Stimulated activated CD4-positive, alpha-beta T cell treated with anti-CD3 and anti-CD28 coated beads, TNF-alpha, amount 100 ng/mL, for 1 hour (primary cell): ENCODE results near the gene PVR.
"Not testable (repeated sequence)": the region's sequence is repeated elsewhere in the genome, so short reads cannot be mapped to it uniquely, and the experiment has no call there.

ENCODE experiments used
- DNase-seq, 3 donors: peaks; one replicate each; pipeline ENCODE4 v3.0.0-alpha.2; 2020; ENCODE audit warnings: low read depth in 3 of 3, low spot score in 1 of 3

Gene PVR, protein sequence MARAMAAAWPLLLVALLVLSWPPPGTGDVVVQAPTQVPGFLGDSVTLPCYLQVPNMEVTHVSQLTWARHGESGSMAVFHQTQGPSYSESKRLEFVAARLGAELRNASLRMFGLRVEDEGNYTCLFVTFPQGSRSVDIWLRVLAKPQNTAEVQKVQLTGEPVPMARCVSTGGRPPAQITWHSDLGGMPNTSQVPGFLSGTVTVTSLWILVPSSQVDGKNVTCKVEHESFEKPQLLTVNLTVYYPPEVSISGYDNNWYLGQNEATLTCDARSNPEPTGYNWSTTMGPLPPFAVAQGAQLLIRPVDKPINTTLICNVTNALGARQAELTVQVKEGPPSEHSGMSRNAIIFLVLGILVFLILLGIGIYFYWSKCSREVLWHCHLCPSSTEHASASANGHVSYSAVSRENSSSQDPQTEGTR

DNA sequence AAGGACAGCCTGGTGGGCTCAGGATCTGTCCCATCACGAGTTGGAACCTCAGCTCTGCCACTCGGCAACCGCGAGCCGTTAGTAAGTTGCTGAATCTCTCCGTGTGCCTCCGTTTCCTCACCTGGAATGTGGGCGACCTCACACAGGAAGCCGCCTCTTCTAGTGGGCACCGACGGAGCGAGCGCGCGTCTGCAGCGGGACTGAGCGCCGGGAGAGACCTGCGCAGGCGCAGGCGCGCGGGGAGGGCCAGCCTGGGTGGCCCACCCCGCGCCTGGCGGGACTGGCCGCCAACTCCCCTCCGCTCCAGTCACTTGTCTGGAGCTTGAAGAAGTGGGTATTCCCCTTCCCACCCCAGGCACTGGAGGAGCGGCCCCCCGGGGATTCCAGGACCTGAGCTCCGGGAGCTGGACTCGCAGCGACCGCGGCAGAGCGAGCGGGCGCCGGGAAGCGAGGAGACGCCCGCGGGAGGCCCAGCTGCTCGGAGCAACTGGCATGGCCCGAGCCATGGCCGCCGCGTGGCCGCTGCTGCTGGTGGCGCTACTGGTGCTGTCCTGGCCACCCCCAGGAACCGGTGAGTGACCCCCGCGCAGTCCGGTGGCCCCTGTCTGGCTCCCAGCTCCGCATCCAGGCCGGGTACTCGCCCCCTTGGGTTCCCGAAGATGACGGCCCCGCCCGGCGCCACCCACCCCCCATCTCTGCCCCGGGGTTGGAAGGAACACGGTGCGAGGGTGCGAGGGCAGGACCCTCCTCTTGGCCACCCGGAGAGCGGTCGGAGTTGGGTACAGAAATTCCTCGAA is at the start of gene PVR:
PVR (plus strand) TSS at position 306 of the 797 bp plus-strand sequence; CDS start at position 493, 187 bp downstream.
- DNase-seq = peak in 1 of 3 donors; percentile 25

DNA sequence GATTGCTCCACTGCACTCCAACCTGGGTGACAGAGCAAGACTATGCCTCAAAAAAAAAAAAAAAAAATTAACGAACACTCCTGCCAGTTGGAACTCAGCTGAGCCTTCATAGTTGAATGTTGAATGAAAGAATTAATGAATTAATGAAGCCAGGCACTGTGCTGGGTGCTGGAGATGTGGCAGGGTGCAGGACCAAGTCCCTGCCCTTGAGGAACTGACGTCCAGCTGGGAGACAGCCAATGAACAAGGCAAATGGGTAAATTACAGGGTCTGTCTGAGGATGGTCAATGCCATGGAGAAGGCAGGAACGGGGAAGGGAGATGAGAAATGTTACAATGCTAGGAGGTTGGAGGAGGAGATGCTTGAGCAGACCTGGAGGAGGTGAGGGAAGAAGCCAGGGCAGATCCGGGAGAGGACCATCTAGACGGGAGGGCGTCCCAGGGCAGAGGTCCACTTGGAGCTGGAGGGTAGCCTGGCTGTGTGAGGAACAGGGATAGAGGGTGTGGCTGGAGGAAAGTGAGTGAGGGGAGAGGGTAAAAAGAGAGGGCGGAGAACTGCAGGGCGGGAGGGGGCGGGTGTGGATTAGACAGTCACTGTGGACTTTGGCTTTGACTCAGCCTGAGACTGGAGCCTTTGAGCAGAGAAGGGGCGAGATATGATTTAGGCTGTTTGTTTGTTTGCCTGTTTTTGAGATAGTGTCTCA is 47.1 kb upstream of the PVR start:
- DNase-seq = no peak

DNA sequence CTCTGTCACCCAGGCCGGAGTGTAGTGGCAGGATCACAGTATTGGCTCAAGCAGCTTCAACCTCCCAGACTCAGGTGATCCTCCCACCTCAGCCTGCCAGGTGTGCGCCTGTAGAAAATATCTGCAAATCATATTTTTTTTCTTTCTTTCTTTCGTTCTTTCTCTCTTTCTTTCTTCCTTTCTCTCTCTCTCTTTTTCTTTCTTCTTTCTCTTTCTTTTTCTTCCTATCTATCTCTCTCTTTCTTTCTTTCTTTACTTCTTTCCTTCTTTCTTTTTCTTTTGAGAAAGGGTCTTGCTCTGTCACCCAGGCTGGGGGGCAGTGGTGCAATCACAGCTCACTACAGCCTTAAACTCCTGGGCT is 46.6 kb upstream of the PVR start:
- DNase-seq = no peak

DNA sequence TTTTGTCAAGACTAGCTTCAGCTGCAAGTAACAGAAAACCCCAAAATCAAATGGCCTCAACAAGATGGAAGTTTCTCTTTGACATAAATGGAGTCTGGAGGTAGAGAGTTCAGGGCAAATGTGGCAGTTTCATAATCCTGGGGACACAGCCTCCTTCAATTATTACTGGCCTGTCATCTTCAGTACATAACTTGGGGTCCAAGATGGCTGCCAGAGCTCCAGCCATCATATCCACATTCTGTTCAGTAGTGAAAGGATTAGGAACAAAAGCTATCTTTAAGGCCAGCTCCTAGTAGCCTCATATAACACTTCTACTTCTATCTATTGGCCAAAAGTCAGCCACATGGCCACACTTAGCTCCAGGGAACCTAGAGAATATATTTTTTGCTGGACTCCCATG is 45.4 kb upstream of the PVR start:
- no peak for DNase-seq

DNA sequence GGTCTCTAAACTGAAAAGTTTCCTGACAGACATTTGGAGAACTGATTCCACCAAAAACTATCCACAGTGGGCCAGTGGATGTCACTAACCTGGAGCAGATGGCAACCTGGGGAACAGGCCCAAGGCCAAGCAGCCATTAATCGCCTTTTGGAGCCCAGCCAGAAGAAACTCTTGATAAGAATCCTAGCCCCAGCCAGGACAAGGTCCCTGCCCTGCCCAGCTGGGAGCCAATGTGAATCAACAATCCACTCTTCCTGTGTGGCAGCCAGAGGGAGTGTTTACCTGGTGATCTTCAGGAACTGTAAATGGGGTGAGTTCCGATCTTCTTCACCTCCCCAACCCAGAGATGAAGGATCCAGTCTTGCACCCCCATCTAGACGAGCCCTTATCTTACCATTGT is 44.8 kb upstream of the PVR start:
- no peak for DNase-seq

DNA sequence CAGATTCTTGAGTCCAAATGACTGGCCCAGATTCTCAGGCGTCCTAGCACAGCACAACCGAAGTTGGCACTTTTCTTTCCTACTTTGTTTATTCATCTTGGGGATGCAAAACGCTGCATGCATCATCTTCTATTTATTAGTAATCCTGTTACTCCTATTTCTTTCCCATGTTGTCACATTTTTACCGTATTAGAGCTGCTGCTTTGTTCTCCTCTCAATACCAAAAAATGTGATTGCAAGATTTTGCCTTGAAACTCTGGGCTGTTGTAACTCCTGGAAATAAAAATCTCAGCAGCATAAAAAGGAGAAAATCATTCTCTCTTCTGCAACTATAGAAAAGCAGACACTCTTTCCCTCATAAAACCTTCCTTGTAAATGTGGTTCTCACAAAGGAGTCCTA is 43.2 kb upstream of the PVR start:
- no peak for DNase-seq

DNA sequence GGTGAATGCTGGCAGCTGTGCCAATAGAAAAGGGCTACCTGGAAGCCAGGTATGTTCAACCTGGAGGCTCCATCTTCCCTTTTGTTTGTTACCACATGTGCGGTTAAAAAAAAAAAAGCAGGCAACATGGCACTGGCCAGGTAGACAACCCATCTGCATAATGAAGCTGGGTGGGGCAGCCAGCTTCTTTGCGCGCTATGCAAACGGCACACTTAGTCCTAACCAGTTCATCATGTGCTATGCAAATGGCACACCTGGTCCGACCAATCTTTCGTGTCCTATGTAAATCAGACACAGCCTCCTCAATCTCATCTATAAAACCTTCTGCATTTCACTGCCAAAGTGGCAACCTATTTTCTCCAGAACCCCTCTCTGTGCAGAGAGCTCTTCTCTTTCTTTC is 41.6 kb upstream of the PVR start:
- DNase-seq = no peak

DNA sequence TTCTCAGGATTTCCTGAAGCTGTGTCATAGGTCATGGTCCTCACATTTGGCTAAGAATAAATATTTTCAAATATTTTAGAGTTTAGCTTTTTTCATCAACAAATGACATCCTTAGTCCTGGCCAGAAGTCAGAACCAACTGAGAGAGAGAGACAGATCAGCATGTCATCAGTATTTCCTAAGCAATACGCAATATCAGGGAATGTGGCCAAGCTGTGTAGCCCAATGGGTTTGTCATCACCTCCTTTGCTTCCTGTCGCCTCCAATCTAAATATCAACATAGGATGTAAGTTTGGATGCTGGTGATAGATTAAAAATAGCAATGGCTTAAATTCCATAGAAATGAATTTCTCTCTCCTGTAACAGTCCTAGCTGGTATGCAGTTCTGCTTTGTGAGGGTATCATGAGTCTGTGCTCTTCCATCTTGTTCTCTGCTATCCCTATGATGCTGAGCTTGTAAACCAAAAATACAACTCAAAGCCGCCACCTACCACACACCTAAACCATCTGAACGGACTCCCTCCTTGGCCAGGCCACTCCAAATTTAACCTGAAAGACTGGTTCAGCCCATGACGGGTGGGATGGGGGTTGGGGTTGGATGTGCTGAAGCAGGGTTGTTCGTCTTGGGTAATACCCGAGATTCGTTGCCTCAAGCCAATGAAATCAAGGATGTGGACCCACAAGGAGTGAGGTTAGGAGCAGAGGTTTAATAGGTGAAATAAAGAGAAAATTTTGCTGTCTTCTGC is 40.3 kb upstream of the PVR start:
- DNase-seq = no peak

DNA sequence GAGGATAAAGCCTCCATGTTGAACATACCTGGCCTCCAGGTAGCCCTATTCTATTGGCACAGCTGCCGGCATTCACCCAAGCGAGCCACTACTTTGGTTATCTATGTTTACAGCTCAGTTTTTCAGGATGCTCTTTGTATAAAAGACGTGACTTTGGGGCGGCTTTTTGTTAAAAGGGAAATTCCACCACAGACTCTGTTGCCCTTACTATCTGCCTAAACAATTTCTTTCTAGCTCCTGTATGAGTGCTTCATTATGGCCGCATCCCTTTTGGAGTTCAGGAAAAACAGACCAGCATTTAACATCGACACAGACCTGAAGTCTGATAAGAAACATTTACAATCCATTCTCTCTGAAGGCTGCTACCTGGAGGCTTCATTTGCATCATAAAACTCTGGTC is 39.5 kb upstream of the PVR start:
- no peak for DNase-seq

DNA sequence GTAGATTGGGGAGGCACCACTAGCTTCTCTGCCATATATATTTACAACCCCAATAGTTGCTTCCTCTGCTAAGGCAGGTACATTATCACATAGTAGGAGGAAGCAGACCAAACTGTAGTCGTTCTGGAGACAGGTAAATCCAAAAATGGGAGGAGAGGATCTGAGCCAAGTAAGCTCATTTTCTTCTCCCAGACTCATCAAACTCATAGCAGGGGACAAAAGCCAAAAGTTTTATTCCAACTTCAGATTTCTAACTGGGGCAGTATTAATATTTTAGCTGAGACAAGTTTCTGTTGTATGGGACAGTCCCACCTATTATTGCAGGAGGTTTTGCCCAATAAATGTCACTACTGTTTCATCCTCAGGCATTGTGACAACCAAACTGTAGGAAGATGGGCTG is 38.2 kb upstream of the PVR start:
- no peak for DNase-seq

DNA sequence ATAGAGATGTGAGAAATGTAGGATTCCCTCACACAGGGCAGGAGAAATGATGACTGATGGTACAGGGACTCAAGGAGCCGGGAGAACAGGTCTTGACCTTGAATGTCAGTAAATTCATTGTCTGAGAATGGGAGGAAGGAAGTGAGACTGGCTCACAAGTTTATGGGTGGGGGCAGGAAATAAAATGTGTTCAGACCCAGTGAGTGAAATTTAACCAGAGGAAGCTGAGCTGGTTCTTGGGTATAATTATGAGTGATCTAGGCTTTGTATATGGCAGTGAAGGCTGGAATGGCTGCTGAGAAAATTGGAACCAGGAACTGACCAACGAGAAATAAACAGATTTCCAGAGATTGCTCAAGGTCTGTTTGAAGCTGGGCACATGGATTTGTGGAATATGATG is 36.7 kb upstream of the PVR start:
- no peak for DNase-seq

DNA sequence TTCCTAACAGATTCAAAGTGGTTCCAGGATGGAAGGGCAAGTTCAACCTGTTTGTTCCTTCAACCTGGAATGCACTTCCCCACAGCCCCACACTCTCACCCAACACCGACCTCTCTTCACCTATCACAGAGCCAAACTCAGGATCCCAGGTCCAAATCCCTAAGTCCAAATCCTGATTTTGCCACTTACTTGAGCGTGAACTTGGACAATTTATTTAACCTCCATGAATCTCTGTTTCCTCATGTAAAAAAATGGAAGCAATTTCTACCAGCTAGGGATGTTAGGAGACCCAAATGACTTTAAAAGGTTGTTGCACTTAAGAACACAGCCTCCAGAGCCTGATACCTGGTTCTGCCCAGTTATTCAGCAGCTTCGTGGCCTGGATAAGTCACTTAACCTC is 35.8 kb upstream of the PVR start:
- DNase-seq = no peak

DNA sequence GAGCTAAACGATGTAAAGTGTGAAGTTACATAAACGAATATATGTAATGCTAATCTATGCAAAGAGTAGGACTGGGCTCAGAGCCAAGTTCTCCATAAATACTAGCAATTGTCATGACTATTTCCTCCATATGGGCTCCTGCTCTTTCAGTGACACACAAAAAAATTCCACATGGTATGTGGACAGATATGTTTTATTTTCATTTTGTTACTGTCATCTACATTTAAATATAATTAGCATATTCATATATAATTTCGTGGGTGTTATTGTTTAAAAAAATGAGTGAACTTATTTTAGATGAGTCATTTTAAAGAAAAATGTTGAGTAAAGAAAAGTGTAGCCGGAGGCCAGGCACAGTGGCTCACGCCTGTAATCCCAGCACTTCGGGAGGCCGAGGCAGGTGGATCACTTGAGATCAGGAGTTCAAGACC is 35.3 kb upstream of the PVR start:
- no peak for DNase-seq

DNA sequence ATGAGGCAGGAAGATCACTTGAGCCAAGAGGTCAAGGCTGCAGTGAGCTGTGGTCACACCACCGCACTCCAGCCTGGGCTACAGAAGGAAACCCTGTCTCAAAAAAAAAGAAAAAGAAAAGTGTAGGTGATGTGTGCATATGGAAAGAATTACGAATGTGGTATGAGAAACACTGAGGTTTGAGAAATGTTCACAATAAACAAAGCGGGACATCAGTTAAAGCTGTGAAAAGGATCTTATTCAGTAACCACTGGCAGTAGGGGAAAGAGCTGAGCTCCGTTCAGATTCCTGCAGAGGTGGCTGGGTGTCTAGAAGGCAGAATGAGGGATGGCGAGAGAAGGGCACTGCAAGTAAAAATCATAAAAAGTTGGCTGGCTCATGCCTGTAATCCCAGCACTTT is 34.5 kb upstream of the PVR start:
- no peak for DNase-seq

DNA sequence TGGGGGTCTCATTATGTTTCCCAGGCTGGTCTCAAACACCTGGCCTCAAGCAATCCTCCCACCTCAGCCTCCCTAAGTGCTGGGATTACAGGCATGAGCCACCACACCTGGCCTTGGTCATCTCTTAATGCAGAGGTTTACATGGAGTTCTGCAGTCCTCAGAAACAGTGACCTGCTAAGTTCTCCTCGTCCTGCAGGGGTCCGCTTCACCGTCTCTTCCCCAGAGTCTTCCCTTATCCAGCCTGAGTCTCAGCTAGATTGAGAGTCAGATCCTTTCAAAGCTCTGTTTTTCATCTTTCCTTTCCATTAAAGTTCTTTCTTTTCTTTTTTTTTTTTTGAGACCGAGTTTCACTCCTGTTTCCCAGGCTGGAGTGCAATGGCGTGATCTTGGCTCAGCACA is 33.2 kb upstream of the PVR start:
- not testable (repeated sequence) for DNase-seq

DNA sequence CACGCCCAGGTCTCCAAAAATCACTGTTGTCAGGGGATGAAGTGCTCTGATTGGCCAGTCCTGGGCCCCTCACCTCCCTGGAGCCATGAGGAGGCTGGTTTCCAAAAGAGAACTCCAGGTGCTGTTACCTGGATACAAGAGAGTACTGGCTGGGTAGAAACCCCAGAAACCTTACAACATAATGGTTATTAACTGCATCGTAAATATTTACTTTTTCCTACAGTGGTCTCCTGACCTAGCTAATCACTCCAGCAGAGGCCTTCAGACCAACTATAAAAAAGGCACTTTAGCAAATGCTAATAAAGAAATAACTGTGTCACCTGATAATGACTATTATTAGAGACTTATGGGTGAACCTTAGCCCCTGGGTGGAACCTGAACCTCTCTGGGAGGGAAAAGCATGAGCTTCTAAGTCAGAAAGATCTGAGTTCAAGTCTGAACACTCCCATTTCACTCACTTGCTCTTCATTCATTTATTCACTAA is 31.9 kb upstream of the PVR start:
- DNase-seq = no peak

DNA sequence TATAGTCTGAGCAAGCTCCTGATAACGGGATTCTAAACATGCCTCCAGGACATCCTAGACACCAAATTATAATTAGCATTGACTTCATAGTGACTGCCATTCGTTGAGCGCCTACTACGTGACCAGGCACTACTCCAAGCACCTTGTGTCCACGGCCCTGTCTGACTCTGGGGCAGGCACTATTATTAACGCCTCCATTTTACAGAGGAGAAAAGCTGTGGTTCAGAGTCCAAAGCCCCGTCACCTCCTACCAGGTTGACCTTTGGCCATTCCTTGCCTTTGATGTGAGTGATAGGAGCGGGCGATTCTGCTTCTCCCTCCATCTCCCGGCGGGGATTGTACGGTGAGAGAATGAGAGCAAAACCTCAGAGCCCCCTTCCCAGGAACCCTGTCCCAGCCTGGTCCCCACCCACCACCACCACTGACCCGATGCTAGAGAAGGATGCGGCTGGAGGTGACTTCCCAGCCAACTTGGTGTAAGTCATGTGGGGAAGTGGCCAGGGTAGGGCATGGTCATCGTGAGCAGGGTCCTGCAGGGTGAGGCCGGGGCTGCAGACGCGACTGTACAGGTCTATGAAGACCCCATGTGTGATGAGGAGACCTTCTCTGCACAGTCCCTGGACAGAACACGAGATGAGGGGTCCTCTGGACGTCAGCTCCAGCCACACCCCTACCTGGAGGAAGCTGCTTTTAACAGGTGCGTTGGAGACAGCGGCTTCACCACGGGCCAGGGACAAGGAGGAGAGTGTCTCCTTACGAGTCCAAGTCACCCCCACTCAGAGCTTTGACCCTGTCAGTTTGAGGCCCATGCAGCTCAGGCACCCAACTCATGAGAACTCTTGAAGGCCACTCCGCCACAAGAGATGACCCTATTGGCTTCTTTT is 30.2 kb upstream of the PVR start, which contains the start of gene IGSF23:
IGSF23 (plus strand) TSS at position 269 of the 884 bp plus-strand sequence; CDS start at position 352, 83 bp downstream.
- DNase-seq = no peak

DNA sequence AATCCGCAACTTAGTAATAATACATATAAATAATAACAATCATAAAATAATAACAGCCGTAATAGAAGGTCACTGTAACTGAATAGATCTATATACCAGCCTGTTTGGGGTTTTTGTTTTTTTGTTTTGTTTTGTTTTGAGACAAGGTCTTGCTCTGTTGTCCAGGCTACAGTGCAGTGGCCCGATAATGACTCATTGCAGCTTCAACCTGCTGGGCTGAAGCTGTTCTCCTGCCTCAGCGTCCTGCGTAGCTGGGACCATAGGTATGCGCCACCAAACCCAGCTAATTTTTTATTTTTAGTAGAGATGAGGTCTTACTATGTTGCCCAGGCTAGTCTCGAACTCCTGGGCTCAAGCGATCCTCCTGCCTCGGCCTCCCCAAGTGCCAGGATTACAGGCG is 29.4 kb upstream of the PVR start:
- no peak for DNase-seq

DNA sequence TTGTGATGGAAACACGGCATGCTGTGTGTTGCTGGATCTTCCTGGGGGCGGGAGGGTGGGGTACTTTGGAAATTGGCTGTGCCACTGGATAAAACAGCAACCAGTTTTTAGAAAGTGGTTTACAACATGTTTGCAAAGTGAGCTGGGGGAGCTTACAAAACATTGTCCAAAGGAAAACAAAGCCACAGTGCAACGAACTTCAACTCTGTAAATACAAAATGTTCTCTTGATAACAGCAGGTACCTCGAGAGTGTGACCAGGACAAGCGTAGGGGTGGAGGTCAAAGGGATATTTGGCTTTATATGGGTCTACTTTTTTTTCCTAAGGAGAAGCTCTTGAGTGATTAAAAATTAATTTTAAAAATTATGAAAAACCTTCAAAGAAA is 27.9 kb upstream of the PVR start:
- no peak for DNase-seq
